Vagina (tissue), 2 donors: Measurements from ENCODE around the gene METTL8. TPM values are rescaled to one million over a fixed set of nuclear protein-coding genes. Genes with fewer than 3 reads are reported as not detected.

Source experiments
- DNase-seq, 2 donors: peaks; one replicate each; pipeline ENCODE4 v3.0.0-alpha.2; 2017; ENCODE audit errors: extremely low spot score in 2 of 2
- H3K27ac ChIP-seq: fragments of 200-600 bp; sonication (generic); one replicate; pipeline ENCODE4 v1.5.1; 2019
- H3K27me3 ChIP-seq: fragments of 200-600 bp; sonication (generic); one replicate; pipeline ENCODE4 v1.5.1; 2019
- H3K36me3 ChIP-seq, 2 donors: fragments of 200-600 bp; sonication (generic); one replicate each; pipeline ENCODE4 v1.5.1; 2017 to 2019
- H3K4me1 ChIP-seq: fragments of 200-600 bp; sonication (generic); one replicate; pipeline ENCODE4 v1.5.1; 2019
- H3K4me3 ChIP-seq, 2 donors: fragments of 200-600 bp; sonication (generic); 1 replicate in 1 of 2; 2 replicates in 1 of 2; pipeline ENCODE4 v1.5.1; 2016 to 2019
- H3K9me3 ChIP-seq: fragments of 200-600 bp; sonication (generic); one replicate; pipeline ENCODE4 v1.5.1; 2019
- CTCF ChIP-seq, 3 experiments: fragments of 450-650 bp in 2 of 3; fragments of 200-600 bp in 1 of 3; sonication (generic) in 1 of 3; IDR thresholded peaks; one replicate each; pipeline ENCODE4 v1.5.1; 2017 to 2019; ENCODE audit warnings: antibody characterized with exemption in 3 of 3, mild to moderate bottlenecking in 2 of 3, moderate library complexity in 2 of 3
- POLR2A ChIP-seq, 2 donors: fragments of 450-650 bp; IDR thresholded peaks; one replicate each; pipeline ENCODE4 v1.6.1; 2017; ENCODE audit warnings: antibody characterized with exemption in 2 of 2, mild to moderate bottlenecking in 2 of 2, moderate library complexity in 2 of 2
- POLR2AphosphoS5 ChIP-seq, 2 donors: sonication (generic); formaldehyde crosslinking; IDR thresholded peaks; one replicate each; pipeline ENCODE4 v1.9.0; 2017; ENCODE audit warnings: antibody characterized with exemption in 2 of 2, mild to moderate bottlenecking in 2 of 2, low read depth in 1 of 2; ENCODE audit not compliant: insufficient read depth in 1 of 2
- intact Hi-C: fragments of 100-400 bp; cut with DNase I; formaldehyde crosslinking; loops from one replicate; pipeline ENCODE4 v1.15.1; 2023
- total RNA-seq: library from RNA; depleted of rRNA; stranded (reverse); fragments of >200 nt; gene quantifications from one replicate; pipeline ENCODE4 v1.2.3, GENCODE V29; 2016

The METTL8 gene
- total RNA-seq, 1 donor from 2014 or later, result 27.7 TPM

GRCh38 chr2:171289316-171289715, 144.5 kb downstream of the METTL8 start:
- no peak for DNase-seq
- Histone ChIP-seq H3K27me3 (no peaks in the 10 kb centered on the region), H3K27ac (no peak overlapping the region), H3K36me3 (no peaks in the 10 kb centered on the region), H3K4me1 (no peaks in the 10 kb centered on the region), H3K4me3 (no peak overlapping the region), H3K9me3 (no peaks in the 10 kb centered on the region)
- intact Hi-C loops, result no loop called here
- TF ChIP-seq POLR2AphosphoS5 (IDR thresholded peaks at IDR 0.05; ENCODE audit: insufficient read depth in 1 of 2, low read depth in 1 of 2) (no peak), CTCF (IDR thresholded peaks at IDR 0.05) (no peak), POLR2A (IDR thresholded peaks at IDR 0.05) (no peak)

GRCh38 chr2:171287611-171288010, 146.2 kb downstream of the METTL8 start:
- Histone ChIP-seq H3K36me3 (no peaks in the 10 kb centered on the region), H3K27me3 (no peaks in the 10 kb centered on the region), H3K4me1 (no peaks in the 10 kb centered on the region), H3K4me3 (no peak overlapping the region), H3K27ac (no peak overlapping the region), H3K9me3 (no peaks in the 10 kb centered on the region)
- intact Hi-C loops, result no loop called here
- no peak for TF ChIP-seq CTCF (IDR thresholded peaks at IDR 0.05)
- no peak for TF ChIP-seq POLR2AphosphoS5 (IDR thresholded peaks at IDR 0.05; ENCODE audit: insufficient read depth in 1 of 2, low read depth in 1 of 2)
- no peak for TF ChIP-seq POLR2A (IDR thresholded peaks at IDR 0.05)
- DNase-seq, result no peak

GRCh38 chr2:171287036-171287571, 146.7 kb downstream of the METTL8 start:
- TF ChIP-seq POLR2AphosphoS5 (IDR thresholded peaks at IDR 0.05; ENCODE audit: insufficient read depth in 1 of 2, low read depth in 1 of 2) (no peak), CTCF (IDR thresholded peaks at IDR 0.05) (no peak), POLR2A (IDR thresholded peaks at IDR 0.05) (no peak)
- intact Hi-C loops, result no loop called here
- H3K27ac ChIP-seq, result no peak overlapping the region

GRCh38 chr2:171281110-171281509, 152.7 kb downstream of the METTL8 start:
- Histone ChIP-seq H3K36me3 (no peaks in the 10 kb centered on the region), H3K9me3 (no peaks in the 10 kb centered on the region), H3K4me1 (no peaks in the 10 kb centered on the region), H3K27ac (no peak overlapping the region), H3K4me3 (no peak overlapping the region), H3K27me3 (no peaks in the 10 kb centered on the region)
- DNase-seq, result no peak
- intact Hi-C loops, result no loop called here
- no peak for TF ChIP-seq CTCF (IDR thresholded peaks at IDR 0.05)
- no peak for TF ChIP-seq POLR2A (IDR thresholded peaks at IDR 0.05)
- no peak for TF ChIP-seq POLR2AphosphoS5 (IDR thresholded peaks at IDR 0.05; ENCODE audit: insufficient read depth in 1 of 2, low read depth in 1 of 2)

More at GRCh38 chr2:171287036-171287571, 146.7 kb downstream of the METTL8 start:
- no peaks in the 10 kb centered on the region for H3K4me1 ChIP-seq
- no peaks in the 10 kb centered on the region for H3K27me3 ChIP-seq
- H3K4me3 ChIP-seq, result no peak overlapping the region
- DNase-seq, result no peak
- no peaks in the 10 kb centered on the region for H3K9me3 ChIP-seq
- no peaks in the 10 kb centered on the region for H3K36me3 ChIP-seq

GRCh38 chr2:171279983-171280790, 153.6 kb downstream of the METTL8 start:
- no peaks in the 10 kb centered on the region for H3K36me3 ChIP-seq
- H3K4me1 ChIP-seq, result no peaks in the 10 kb centered on the region
- H3K4me3 ChIP-seq, result no peak overlapping the region
- TF ChIP-seq POLR2A (IDR thresholded peaks at IDR 0.05) (no peak), POLR2AphosphoS5 (IDR thresholded peaks at IDR 0.05; ENCODE audit: insufficient read depth in 1 of 2, low read depth in 1 of 2) (no peak), CTCF (IDR thresholded peaks at IDR 0.05) (no peak)
- no peak overlapping the region for H3K27ac ChIP-seq
- DNase-seq, result no peak
- H3K9me3 ChIP-seq, result no peaks in the 10 kb centered on the region
- intact Hi-C loops, result no loop called here
- no peaks in the 10 kb centered on the region for H3K27me3 ChIP-seq
